Panc1 (cell line): ENCODE measurements around the gene MTURN. TPM values are rescaled to one million over a fixed set of nuclear protein-coding genes. Genes with fewer than 3 reads are reported as not detected.

Experiments
- ATAC-seq: fragments of 200-7000 bp; cut with Tn5 transposase; 2 replicates; pipeline ENCODE4 v1.9.1; 2020; ENCODE audit warnings: mild to moderate bottlenecking, moderate library complexity
- BruUV-seq: library from RNA; stranded (reverse); fragments of 400-500 nt; replicated peaks from 2 replicates; lab custom pipeline; 2021; lab: Mats Ljungman, UMichigan
- CTCF ChIA-PET: fragments of 300-600 bp; sonication (Branson Sonifier 250); formaldehyde crosslinking; loops from one replicate; lab custom pipeline; 2022; ENCODE audit warnings: antibody characterized with exemption; lab: Charles Lee
- POLR2A ChIA-PET: fragments of 300-600 bp; sonication (Branson Sonifier 250); formaldehyde crosslinking; loops from one replicate; lab custom pipeline; 2022; ENCODE audit warnings: antibody characterized with exemption; lab: Charles Lee
- DNase-seq: peaks from one replicate; pipeline ENCODE4 v3.0.0-alpha.2; 2010; ENCODE audit warnings: low read depth, low spot score
- H3K27ac ChIP-seq: 2 replicates; pipeline ENCODE4 v1.5.1; 2011; ENCODE audit warnings: mild to moderate bottlenecking, low read length, inconsistent platforms
- H3K27me3 ChIP-seq: fragments of 200-500 bp; sonication (Bioruptor generic); 2 replicates; pipeline ENCODE4 v1.6.0; 2014; ENCODE audit warnings: low read length, inconsistent platforms; ENCODE audit not compliant: control insufficient read depth, insufficient read depth
- H3K36me3 ChIP-seq: fragments of 200-500 bp; sonication (Bioruptor generic); 2 replicates; pipeline ENCODE4 v1.5.1; 2014; ENCODE audit warnings: inconsistent platforms, mild to moderate bottlenecking, low read length, moderate library complexity; ENCODE audit not compliant: control insufficient read depth, insufficient read depth
- H3K4me1 ChIP-seq: 2 replicates; pipeline ENCODE4 v1.5.1; 2011; ENCODE audit warnings: inconsistent platforms, mild to moderate bottlenecking, low read length, moderate library complexity; ENCODE audit not compliant: control insufficient read depth, insufficient read depth
- H3K4me3 ChIP-seq, 2 experiments: 2 replicates each; pipeline ENCODE4 v1.5.1; 2011 to 2012; ENCODE audit warnings: low read depth in 2 of 2, low read length in 2 of 2, mild to moderate bottlenecking in 2 of 2, inconsistent platforms in 1 of 2, moderate library complexity in 1 of 2
- H3K9me3 ChIP-seq: fragments of 200-500 bp; sonication (Bioruptor generic); 2 replicates; pipeline ENCODE4 v1.5.1; 2014; ENCODE audit warnings: low read depth, mild to moderate bottlenecking, inconsistent platforms, low read length, moderate library complexity; ENCODE audit not compliant: control insufficient read depth, insufficient read depth
- POLR2AphosphoS5 ChIP-seq: IDR thresholded peaks from 2 replicates; pipeline ENCODE4 v1.6.1; 2012; ENCODE audit warnings: mild to moderate bottlenecking, low read depth, low read length, moderate library complexity
- SIN3A ChIP-seq: IDR thresholded peaks from 2 replicates; pipeline ENCODE4 v1.6.1; 2012; ENCODE audit warnings: low read depth, mild to moderate bottlenecking, low read length, moderate library complexity, borderline replicate concordance; ENCODE audit not compliant: insufficient read depth
- TCF7L2 ChIP-seq: IDR thresholded peaks from 2 replicates; pipeline ENCODE4 v1.6.1; 2011; ENCODE audit warnings: mild to moderate bottlenecking, low read depth, low read length, inconsistent platforms
- in situ Hi-C: cut with HindIII; loops from 2 replicates; pipeline ENCODE4 v1.10.0; 2016; ENCODE audit warnings: low sequenced_read_pairs, low pct_unique_long_range_greater_than_20kb
- intact Hi-C: fragments of 100-400 bp; cut with micrococcal nuclease; formaldehyde crosslinking; loops from one replicate; pipeline ENCODE4 v1.10.0; 2022; ENCODE audit not compliant: unreplicated experiment
- total RNA-seq: library from RNA; stranded (reverse); gene quantifications from one replicate; pipeline ENCODE4 v1.2.1, GENCODE V29; 2021; ENCODE audit not compliant: unreplicated experiment
- TF ChIP-seq, protein P1 (sequence below), 2 experiments: IDR thresholded peaks; 2 replicates each; pipeline ENCODE4 v1.6.1; 2011 to 2012; ENCODE audit warnings: low read depth in 2 of 2, control low read depth in 1 of 2, low read length in 1 of 2, mild to moderate bottlenecking in 1 of 2, moderate library complexity in 1 of 2; ENCODE audit not compliant: insufficient read depth in 1 of 2
- TF ChIP-seq, protein P2 (sequence below): fragments of 450-650 bp; IDR thresholded peaks from 2 replicates; pipeline ENCODE4 v1.5.1; 2017; ENCODE audit warnings: mild to moderate bottlenecking

The MTURN gene
- total RNA-seq, 1 experiment from 2014 or later = 1.2 TPM

DNA sequence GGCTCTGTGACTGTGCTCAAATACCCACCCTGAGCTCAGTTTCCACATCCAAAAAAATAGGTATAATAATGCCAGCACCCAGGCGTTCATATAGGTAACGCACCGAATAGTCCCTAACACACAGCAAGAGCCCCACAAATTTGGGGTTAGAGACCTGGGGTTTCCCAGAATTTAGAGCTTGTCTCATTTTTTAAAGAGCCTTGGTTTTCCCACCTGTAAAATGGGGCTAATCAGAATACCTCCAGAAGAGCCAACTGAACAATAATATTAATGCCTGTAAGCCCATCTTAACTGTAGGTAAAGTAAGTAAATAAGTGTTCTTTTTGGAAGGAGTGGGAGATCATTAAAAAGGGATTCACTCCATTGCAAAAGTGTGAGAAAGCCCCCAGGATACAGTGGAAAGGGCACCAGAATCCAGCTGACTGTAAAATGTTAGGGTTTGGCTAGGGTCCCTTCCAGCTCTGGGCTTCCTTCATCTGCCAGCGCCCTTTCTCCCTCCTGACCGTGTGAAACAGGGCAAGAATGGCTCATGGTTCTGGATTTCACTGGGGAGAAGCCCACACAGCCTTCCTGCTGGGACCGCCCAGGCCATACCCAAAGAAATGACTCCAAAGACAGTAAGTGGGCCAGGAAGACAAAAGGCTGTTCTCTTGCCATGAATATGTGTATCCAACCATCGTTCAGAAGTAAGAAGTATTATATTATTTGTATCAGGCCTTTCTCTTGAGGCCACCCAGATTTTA is 2.1 kb downstream of the MTURN start:
- ChIA-PET CTCF (no interaction called here), POLR2A (no interaction called here)
- Histone ChIP-seq H3K36me3 (no peaks in the 10 kb centered on the region), H3K27me3 (peaks cover 5% of the 10 kb centered on the region; the same call in 1 of the 2 replicates), H3K27ac (no peak overlapping the region), H3K9me3 (no peaks in the 10 kb centered on the region), H3K4me3 (no peak overlapping the region; a peak in 1 of 4 replicates), H3K4me1 (no peaks in the 10 kb centered on the region)
- TF ChIP-seq POLR2AphosphoS5 (no peak), TCF7L2 (no peak), SIN3A (no peak)
- TF ChIP-seq, protein P1, sequence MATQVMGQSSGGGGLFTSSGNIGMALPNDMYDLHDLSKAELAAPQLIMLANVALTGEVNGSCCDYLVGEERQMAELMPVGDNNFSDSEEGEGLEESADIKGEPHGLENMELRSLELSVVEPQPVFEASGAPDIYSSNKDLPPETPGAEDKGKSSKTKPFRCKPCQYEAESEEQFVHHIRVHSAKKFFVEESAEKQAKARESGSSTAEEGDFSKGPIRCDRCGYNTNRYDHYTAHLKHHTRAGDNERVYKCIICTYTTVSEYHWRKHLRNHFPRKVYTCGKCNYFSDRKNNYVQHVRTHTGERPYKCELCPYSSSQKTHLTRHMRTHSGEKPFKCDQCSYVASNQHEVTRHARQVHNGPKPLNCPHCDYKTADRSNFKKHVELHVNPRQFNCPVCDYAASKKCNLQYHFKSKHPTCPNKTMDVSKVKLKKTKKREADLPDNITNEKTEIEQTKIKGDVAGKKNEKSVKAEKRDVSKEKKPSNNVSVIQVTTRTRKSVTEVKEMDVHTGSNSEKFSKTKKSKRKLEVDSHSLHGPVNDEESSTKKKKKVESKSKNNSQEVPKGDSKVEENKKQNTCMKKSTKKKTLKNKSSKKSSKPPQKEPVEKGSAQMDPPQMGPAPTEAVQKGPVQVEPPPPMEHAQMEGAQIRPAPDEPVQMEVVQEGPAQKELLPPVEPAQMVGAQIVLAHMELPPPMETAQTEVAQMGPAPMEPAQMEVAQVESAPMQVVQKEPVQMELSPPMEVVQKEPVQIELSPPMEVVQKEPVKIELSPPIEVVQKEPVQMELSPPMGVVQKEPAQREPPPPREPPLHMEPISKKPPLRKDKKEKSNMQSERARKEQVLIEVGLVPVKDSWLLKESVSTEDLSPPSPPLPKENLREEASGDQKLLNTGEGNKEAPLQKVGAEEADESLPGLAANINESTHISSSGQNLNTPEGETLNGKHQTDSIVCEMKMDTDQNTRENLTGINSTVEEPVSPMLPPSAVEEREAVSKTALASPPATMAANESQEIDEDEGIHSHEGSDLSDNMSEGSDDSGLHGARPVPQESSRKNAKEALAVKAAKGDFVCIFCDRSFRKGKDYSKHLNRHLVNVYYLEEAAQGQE (IDR thresholded peaks at IDR 0.05; ENCODE audit: insufficient read depth in 1 of 2, low read depth in 2 of 2, low read length in 1 of 2) = no peak
- TF ChIP-seq, protein P2, sequence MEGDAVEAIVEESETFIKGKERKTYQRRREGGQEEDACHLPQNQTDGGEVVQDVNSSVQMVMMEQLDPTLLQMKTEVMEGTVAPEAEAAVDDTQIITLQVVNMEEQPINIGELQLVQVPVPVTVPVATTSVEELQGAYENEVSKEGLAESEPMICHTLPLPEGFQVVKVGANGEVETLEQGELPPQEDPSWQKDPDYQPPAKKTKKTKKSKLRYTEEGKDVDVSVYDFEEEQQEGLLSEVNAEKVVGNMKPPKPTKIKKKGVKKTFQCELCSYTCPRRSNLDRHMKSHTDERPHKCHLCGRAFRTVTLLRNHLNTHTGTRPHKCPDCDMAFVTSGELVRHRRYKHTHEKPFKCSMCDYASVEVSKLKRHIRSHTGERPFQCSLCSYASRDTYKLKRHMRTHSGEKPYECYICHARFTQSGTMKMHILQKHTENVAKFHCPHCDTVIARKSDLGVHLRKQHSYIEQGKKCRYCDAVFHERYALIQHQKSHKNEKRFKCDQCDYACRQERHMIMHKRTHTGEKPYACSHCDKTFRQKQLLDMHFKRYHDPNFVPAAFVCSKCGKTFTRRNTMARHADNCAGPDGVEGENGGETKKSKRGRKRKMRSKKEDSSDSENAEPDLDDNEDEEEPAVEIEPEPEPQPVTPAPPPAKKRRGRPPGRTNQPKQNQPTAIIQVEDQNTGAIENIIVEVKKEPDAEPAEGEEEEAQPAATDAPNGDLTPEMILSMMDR = no peak
- ATAC-seq (no peak), DNase-seq (no peak)
- intact Hi-C loops = no loop called here
- no TSS peak for BruUV-seq
- in situ Hi-C loops = no loop called here

DNA sequence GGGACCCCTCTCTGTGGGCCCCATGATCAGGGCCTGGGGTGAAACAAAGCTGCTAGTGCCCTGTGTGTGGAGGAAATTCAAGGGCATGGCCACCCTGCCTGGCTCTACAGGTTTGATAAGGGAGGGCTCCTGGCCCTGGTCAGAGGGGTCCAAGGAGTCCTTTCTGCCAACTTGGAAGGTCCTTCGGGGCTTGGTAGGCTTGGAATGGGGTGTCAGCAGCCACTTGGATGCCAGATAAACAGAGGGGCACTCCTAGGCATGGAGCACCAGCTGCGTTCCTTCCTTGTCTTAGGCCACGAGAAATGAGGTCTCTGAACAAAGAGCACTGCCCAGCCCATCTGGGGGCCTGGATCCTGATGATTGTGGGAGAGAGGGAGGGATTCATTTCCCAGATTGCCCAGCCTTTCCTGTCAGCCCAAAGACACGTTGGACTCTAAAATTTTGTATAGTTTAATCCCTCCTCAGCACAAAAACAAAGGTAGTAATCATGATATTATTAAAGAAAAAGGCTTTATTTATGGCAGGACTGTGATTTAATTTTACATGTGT is 5.1 kb downstream of the MTURN start:
- in situ Hi-C loops (no loop called here), intact Hi-C loops (no loop called here)
- H3K27me3 ChIP-seq = no peaks in the 10 kb centered on the region; the same call in 1 of the 2 replicates
- no peak for TF ChIP-seq SIN3A
- TF ChIP-seq TCF7L2 = no peak
- no peak for TF ChIP-seq POLR2AphosphoS5
- TF ChIP-seq, protein P1 (IDR thresholded peaks at IDR 0.05; ENCODE audit: insufficient read depth in 1 of 2, low read depth in 2 of 2, low read length in 1 of 2) = no peak
- TF ChIP-seq, protein P2 = no peak
- H3K27ac ChIP-seq = no peak overlapping the region
- no peaks in the 10 kb centered on the region; the same call in 1 of the 2 replicates for H3K4me1 ChIP-seq
- no peaks in the 10 kb centered on the region for H3K9me3 ChIP-seq
- ChIA-PET CTCF (no interaction called here), POLR2A (no interaction called here)
- BruUV-seq = no TSS peak
- no peak for ATAC-seq
- H3K36me3 ChIP-seq = no peaks in the 10 kb centered on the region
- no peak for DNase-seq
- no peak overlapping the region for H3K4me3 ChIP-seq
